AG09309 (cell line): ENCODE data around the gene CTNNA1.

Source experiments
- DNase-seq: peaks from one replicate; pipeline ENCODE4 v3.0.0-alpha.2; 2010; ENCODE audit warnings: low read depth
- H3K4me3 ChIP-seq: 2 replicates; pipeline ENCODE4 v1.5.1; 2011; ENCODE audit warnings: mild to moderate bottlenecking, low read depth, low read length, moderate library complexity; ENCODE audit not compliant: control insufficient read depth
- CTCF ChIP-seq: IDR thresholded peaks from 2 replicates; pipeline ENCODE4 v1.5.1; 2011; ENCODE audit warnings: mild to moderate bottlenecking, low read depth, low read length, inconsistent platforms; ENCODE audit not compliant: insufficient read depth, control insufficient read depth; ENCODE audit errors: missing control alignments

Gene CTNNA1

GRCh38 chr5:138905541-138905940 is 152.3 kb downstream of the CTNNA1 start:
- no peak for TF ChIP-seq CTCF
- peak; percentile 44 for DNase-seq
- H3K4me3 ChIP-seq = no peak overlapping the region

DNA sequence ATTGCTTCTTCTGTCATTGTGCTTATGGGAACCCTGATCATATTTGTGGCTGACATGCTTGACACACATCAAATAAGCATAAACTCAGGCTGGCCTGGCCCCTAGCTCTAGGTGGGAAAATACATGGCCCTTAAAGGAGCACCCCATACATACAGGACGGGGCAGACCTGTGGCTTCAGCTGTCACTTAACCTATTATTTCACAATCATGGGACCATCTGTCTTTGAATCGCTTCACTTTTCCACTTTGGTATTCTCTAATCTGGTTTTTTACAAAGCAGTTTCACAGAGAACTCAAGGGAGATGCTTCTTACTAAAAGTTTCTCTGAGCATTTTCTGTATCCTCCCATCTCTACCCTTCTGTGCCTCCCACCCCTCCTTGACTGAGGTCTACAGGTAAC is 156.5 kb downstream of the CTNNA1 start:
- TF ChIP-seq CTCF = no peak
- H3K4me3 ChIP-seq = no peak overlapping the region
- DNase-seq = no peak

GRCh38 chr5:138910546-138911185 is 157.4 kb downstream of the CTNNA1 start:
- no peak for DNase-seq
- H3K4me3 ChIP-seq = no peak overlapping the region
- TF ChIP-seq CTCF = no peak

DNA sequence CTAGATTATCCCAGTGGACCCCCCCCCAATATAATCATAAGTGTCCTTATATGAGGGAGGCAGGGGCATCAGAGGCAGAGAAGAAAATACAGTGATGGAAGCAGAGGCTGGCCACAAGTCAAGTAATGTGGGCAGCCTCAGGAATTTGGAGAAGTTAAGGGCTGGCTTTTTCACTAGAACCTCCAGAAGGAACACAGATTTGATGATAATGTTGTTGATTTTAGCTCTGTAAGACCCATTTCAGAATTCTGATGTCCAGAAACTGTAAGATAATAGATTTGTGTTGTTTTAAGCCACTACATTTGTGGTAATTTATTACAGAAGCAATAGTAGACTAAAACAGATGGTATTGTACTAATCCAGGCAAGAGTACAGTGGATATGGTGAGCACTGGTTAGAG is 158.2 kb downstream of the CTNNA1 start:
- DNase-seq = no peak
- H3K4me3 ChIP-seq = no peak overlapping the region
- no peak for TF ChIP-seq CTCF

DNA sequence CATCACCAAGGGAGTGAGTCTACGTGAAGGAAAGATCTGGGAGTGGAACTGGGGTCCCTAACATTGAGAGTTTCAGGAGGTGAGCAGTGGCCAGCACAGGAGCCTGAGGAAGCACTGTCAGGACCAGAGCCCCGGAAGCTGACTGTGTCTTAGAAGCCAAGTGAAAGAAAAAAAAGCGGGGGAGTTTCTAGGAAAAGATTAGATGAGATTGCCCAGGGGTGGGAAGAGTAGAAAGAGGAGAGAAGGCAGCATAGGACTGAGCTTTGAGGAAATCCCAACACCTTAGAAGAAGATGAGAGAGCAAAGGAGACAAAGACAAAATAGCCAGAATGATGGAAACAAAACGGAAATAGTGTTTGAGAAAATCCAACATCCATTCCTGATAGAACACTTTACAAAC is 158.9 kb downstream of the CTNNA1 start:
- no peak overlapping the region for H3K4me3 ChIP-seq
- TF ChIP-seq CTCF = no peak

GRCh38 chr5:138913773-138914172 is 160.5 kb downstream of the CTNNA1 start:
- no peak overlapping the region for H3K4me3 ChIP-seq
- DNase-seq = no peak
- no peak for TF ChIP-seq CTCF

More for the DNA sequence above, 158.9 kb downstream of the CTNNA1 start:
- DNase-seq = no peak
